Choroid plexus epithelial cell (primary cell): ENCODE data around the gene MFSD6.

Source experiments
- DNase-seq: peaks from one replicate; pipeline ENCODE4 v3.0.0-alpha.2; 2010; ENCODE audit warnings: low read depth
- H3K4me3 ChIP-seq: 2 replicates; pipeline ENCODE4 v1.5.1; 2011; ENCODE audit warnings: low read depth, mild to moderate bottlenecking, control low read depth, low read length, moderate library complexity
- TF ChIP-seq, protein P1 (sequence below): conservative IDR thresholded peaks from 2 replicates; pipeline ENCODE4 v1.5.1; 2011; ENCODE audit warnings: low read depth, mild to moderate bottlenecking, control low read depth, inconsistent platforms, low read length, moderate library complexity

The MFSD6 gene

DNA sequence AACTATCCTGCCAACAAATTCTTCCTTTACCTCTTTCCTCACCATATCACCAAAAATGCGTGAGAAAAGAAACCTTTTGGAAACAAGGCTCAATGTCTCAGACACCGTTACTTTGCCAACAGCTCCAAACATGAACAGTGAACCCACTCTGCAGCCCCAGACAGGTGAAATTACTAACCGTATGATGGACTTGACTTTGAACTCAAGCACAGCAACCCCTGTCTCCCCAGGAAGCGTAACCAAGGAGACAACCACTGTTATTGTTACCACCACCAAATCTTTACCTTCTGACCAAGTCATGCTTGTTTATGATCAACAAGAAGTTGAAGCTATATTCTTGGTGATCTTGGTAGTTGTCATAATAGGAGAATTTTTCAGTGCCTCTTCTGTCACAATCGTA, 28.4 kb downstream of the MFSD6 start:
- no peak for DNase-seq
- TF ChIP-seq, protein P1, sequence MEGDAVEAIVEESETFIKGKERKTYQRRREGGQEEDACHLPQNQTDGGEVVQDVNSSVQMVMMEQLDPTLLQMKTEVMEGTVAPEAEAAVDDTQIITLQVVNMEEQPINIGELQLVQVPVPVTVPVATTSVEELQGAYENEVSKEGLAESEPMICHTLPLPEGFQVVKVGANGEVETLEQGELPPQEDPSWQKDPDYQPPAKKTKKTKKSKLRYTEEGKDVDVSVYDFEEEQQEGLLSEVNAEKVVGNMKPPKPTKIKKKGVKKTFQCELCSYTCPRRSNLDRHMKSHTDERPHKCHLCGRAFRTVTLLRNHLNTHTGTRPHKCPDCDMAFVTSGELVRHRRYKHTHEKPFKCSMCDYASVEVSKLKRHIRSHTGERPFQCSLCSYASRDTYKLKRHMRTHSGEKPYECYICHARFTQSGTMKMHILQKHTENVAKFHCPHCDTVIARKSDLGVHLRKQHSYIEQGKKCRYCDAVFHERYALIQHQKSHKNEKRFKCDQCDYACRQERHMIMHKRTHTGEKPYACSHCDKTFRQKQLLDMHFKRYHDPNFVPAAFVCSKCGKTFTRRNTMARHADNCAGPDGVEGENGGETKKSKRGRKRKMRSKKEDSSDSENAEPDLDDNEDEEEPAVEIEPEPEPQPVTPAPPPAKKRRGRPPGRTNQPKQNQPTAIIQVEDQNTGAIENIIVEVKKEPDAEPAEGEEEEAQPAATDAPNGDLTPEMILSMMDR: no peak
- no peak overlapping the region for H3K4me3 ChIP-seq

DNA sequence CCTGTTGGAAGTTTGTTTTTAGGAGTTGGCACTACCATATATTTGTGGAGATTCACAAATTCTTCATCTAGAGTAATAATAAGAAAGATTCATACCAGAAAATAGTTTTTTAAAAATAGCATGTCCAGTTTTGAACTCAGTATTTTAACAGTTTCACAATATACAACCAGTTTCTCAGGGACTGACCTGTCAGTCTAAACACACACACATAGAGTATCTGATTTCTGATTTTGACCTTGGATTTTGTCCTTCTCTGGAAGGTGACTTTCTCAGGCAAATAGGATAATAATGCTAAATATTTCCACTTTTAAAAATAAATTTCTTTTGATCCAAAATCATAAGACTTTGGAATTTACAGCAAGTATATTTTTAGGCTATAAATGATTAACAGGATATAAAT, 32.0 kb downstream of the MFSD6 start:
- no peak overlapping the region for H3K4me3 ChIP-seq
- no peak for DNase-seq
- TF ChIP-seq, protein P1: no peak

DNA sequence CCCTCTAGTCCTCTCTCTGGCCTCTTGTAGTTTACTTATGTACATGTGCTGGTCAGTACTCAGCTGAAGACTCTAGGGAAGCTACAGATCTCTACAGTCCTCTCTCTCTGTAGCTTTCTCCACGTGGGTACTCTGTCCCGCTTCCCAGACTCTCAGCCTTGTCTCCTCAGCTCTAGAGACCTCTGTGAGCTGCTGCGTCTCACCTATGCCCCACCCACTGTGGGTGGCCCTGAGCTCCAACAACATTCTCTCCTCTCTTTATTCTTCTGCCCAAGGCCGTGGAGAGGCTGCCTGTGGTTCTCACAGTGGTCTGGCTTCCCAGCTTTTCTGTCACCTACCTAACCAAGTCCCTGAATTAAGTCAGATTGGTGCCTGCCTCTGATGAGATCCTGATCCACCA, 33.4 kb downstream of the MFSD6 start:
- no peak overlapping the region for H3K4me3 ChIP-seq
- TF ChIP-seq, protein P1: no peak
- no peak for DNase-seq

DNA sequence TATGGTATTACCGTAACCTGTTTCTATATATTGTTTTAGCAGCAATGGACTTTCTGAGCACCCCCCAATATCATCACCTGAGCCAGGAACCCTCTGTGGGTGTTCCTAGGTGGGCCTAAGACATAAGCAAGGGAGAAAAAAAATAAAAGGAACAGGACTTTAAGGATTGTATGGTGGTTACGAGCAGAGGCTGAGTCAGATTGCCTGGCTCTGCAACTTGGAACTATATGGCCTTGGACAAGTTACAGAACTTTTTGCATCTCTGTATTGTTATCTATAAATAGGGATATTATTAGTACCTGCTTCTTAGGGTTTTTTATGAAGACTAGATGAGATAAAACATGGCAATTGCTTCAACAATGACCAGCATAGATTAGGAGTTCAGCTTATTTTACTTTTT, 34.9 kb downstream of the MFSD6 start:
- no peak for DNase-seq
- H3K4me3 ChIP-seq: no peak overlapping the region
- TF ChIP-seq, protein P1: no peak

DNA sequence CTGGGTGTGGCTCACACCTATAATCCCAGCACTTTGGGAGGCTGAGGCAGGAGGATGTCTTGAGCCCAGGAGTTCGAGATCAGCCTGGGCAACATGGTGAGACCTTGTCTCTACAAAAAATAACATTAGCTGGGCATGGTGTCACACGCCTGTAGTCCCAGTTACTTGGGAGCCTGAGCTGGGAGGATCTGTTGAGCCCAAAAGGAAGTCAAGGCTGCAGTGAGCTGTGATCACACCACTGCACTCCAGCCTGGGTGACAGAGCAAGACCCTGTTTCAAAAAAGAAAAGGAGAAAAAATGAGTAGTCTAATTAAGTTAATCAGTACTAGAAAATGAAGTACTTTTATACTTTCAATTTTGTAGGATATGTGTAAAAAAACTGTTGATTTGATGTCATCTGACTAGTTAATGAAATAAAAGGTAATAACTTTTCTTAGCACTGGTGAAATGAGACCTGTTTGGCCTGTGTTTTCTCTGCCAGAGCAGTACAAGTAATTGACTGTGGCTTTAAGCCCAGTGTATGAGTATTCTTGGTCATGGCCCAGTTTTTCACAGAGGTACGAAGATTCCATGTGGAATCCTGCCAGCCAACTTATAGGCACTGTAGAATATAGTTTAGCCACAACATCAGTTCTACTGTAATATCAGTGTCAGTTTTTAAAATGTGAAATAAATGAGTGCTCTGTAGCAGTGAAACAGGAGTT, 35.8 kb downstream of the MFSD6 start:
- TF ChIP-seq, protein P1: no peak
- no peak overlapping the region for H3K4me3 ChIP-seq
- peak; percentile 47 for DNase-seq

DNA sequence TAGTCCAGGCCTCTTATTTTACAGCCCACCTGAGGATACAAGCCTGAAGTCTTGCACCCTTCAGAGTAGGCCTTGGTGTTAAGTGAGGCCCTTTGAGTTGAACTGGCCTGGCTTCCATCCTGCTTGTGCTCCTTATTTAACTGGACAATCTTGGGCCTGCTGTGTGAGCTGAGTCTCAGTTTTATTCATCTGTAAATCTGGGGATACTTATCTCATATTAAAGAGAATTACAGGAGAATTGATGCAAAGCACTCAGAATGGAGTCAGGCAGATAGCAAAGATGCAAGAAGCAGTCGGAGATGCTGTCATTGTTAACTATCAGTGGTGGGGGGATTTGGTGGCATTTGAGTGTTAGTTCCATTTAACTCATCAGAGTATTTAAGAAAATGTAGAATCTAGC, 36.8 kb downstream of the MFSD6 start:
- TF ChIP-seq, protein P1: no peak
- no peak for DNase-seq
- no peak overlapping the region for H3K4me3 ChIP-seq

DNA sequence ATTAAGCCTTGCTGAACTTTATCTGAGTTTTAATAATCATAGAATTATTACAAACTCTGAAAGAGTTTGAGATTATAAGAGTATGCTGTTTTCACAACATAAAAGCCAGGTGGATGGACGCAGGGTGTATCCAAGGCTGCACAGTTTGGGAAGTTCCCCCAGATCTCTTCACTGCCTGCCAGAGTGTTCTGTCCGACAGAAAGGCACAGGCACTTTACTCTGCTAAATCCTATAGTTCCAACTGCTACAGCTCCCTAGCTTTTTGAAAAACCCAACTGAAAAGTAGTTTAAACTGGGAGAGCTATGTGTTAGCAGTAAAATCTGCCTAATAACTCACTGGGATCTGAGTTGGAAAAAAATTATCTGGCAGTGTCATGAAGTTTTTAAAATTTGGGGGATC, 38.0 kb downstream of the MFSD6 start:
- TF ChIP-seq, protein P1: no peak
- DNase-seq: no peak
- H3K4me3 ChIP-seq: no peak overlapping the region
